22Rv1 (cell line): Measurements from ENCODE around the gene ZC3H7B.

ENCODE experiments used
- H3K27ac ChIP-seq: fragments of 450-650 bp; 2 replicates; pipeline ENCODE4 v1.5.1; 2017
- ZFX ChIP-seq: fragments of 450-650 bp; IDR thresholded peaks from 2 replicates; pipeline ENCODE4 v1.6.1; 2017; ENCODE audit warnings: antibody characterized with exemption, borderline replicate concordance
- TF ChIP-seq, protein P1 (sequence below): fragments of 450-650 bp; IDR thresholded peaks from 2 replicates; pipeline ENCODE4 v1.5.1; 2017; ENCODE audit warnings: mild to moderate bottlenecking

ZC3H7B gene

DNA sequence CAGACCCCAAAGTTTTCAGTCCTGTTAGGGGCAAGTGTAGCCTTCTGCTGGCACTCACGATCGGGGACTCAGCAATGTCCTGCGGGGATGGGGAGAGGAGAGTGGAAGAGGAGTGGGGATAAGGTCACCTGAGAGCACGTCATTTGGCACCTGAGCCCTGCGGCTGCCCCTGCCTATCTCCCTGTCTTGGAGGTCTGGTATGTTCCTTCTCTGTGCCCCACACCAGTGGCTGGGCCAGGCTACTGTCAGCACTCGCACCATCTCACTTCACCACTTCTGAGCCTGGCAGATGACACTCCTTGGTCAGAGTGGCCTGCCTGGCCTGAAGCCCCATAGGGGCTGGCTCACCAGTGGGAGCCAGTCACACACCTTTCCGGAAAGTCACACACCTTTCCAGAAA lies 40.5 kb upstream of the ZC3H7B start:
- H3K27ac ChIP-seq, result peak overlapping the region; percentile 92
- no peak for TF ChIP-seq ZFX
- TF ChIP-seq, protein P1, sequence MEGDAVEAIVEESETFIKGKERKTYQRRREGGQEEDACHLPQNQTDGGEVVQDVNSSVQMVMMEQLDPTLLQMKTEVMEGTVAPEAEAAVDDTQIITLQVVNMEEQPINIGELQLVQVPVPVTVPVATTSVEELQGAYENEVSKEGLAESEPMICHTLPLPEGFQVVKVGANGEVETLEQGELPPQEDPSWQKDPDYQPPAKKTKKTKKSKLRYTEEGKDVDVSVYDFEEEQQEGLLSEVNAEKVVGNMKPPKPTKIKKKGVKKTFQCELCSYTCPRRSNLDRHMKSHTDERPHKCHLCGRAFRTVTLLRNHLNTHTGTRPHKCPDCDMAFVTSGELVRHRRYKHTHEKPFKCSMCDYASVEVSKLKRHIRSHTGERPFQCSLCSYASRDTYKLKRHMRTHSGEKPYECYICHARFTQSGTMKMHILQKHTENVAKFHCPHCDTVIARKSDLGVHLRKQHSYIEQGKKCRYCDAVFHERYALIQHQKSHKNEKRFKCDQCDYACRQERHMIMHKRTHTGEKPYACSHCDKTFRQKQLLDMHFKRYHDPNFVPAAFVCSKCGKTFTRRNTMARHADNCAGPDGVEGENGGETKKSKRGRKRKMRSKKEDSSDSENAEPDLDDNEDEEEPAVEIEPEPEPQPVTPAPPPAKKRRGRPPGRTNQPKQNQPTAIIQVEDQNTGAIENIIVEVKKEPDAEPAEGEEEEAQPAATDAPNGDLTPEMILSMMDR, result no peak

DNA sequence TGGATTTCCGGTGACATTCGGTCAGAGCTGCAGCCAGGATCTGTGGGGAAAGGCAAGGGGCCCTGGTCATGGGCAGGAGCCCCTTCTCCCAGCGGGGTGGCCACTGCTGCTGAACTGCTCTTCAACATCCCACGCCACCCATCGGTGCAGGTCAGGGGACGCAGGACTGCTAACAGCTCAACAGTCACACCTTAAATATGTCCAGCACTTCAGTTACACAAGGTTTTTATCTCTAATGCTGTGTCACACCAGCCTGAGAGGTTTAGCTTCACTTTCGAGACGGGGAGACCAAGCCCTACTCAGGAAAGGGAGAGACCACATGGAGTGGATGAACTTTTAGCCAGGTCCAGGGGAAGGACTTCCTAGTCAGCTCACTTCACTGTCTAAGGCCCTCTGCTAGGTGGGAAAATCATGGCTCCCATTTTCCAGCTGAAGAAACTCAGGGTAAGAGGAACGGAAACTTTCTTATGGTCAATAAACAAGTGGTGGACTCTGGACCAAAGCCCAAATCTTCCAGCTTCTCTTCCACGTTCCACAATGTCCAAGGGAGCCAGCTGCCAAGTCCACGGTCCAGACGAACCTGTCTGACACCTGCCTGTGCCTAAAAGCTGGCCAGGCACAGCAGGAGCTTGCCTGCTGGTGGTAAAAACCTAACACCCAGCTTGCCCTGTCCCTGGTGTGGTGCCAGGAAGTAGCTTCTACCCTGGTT lies 39.6 kb upstream of the ZC3H7B start:
- TF ChIP-seq, protein P1, result no peak
- no peak for TF ChIP-seq ZFX
- peak overlapping the region; percentile 31; the same call in 1 of the 2 replicates for H3K27ac ChIP-seq

DNA sequence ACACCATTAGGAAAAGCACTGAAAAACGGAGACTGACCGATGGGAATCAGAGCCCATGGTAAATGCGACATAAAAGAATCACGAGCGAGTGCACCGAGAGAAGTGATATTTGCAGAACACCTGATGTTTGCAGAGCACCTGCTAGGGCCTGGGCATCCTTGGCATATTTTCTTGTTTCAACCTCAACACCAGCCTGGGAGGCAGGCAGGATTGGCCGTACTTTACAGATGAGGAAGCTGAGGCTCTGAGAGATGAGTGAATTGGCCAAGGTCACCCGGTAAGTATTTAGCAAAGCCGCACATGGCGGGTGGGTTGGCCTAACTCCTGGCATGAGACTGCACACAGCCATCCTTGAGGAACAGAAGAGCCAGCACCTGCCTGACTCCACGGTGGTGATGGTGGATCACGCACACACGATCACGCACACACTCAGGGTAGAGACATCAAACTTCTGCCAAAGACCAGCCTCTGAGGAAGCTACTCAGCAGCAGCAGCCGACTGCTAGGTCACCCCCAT lies 39.0 kb upstream of the ZC3H7B start:
- TF ChIP-seq ZFX, result no peak
- TF ChIP-seq, protein P1, result no peak

DNA sequence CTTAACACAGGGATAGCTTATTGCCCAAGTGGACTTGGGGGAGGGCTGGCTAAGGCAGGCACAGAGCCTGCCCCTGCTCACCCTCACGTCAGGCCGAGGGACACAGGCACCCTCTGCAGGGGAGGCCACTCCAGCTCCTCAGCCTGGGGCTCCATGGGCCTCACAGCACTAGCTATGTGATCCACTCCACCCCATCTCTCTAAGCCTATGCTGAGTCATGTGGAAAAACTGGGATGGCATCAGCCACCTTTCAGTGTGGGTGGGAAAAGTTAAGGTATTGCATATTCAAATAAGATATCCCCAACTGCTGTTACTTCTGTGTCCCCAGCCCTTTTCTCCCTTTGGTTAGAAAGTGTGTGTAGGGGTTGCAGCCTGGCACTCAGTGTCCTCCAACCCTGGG lies 37.6 kb upstream of the ZC3H7B start:
- no peak for TF ChIP-seq ZFX
- TF ChIP-seq, protein P1, result no peak
- H3K27ac ChIP-seq, result 0 out of 2 replicates have a peak overlapping the region, but pooled peaks have one; percentile 31

More for the DNA sequence above, 39.0 kb upstream of the ZC3H7B start:
- H3K27ac ChIP-seq, result peak overlapping the region; percentile 31; the same call in 1 of the 2 replicates

DNA sequence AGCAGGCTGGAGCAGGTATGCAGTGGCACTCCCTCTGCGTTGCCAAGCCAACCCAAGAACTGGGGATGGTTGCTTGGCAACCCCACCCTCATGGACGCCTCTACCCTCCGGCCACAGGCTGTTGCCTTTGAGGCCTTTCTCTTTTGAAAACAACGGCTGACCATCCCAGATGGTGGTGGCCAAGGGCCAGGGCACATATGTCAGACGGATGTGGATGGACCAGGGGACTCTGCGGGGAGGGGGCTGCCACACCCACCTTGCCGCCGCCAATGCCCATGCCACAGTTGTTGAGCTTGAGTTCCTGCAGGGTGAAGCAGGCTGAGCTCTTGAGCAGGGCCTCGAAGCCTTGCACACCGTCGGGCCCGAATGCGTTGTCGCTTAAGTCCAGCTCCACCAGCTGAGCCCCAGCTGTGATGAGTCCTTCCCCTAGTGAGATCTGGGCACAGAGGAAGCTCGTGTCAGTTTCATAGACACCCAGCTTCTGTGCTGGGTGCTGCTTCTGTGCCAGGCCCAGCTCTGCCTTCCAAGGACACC lies 36.9 kb upstream of the ZC3H7B start:
- H3K27ac ChIP-seq, result no peak overlapping the region
- TF ChIP-seq ZFX, result no peak
- TF ChIP-seq, protein P1, result no peak

DNA sequence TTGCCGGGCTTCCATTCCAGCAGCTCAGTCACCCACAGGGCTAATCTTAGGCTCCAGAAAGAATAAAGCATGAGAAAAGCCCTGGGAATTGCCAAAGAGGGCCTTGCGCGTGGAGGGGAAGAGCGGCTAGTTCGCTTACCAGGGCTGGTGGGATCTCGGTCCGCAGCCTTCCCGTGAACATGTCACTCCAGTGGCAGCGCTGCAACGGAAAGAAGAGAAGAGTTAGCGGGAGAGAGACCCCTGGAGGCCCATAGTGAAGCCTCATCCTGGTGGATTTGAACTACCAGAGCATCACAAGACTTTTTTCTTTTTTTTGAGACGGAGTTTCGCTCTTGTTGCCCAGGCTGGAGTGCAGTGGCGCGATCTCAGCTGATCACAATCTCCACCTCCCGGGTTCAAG lies 33.4 kb upstream of the ZC3H7B start:
- TF ChIP-seq, protein P1, result no peak
- TF ChIP-seq ZFX, result no peak
- no peak overlapping the region for H3K27ac ChIP-seq

DNA sequence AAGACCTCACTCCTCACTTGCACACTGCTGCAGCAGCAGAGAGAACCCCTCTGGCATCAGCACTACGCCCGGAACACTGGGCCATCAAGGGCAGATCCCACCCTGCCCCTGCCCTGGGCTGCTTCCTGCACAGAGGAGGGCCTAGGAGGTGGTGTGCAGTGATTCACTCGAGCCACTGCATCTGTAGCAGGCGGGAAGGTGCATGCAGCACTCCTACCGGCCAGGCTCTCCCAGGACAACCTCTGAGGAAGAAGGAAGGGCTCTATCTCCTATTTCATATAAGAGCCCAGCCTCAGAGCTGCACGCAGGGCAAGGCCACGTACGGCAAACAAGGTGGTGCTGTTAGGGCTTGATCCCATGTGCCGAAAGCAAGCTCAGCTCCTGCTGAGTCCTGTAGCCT lies 29.5 kb upstream of the ZC3H7B start:
- H3K27ac ChIP-seq, result no peak overlapping the region
- TF ChIP-seq, protein P1, result no peak
- TF ChIP-seq ZFX, result no peak
